ENCODE measurements around the gene ANKRD49. TPM values are rescaled to one million over a fixed set of nuclear protein-coding genes. Genes with fewer than 3 reads are reported as not detected.
A peak's percentile ranks its signal among the peaks of the same experiment; 100 is the strongest.

ANKRD49 gene
- total and polyA plus RNA-seq, 10 of the 15 experiments (the other 5 are each of a cell fraction or from before 2014, with no cell fraction given), result 19.2 to 46.6 (median 33.6) TPM

- TF ChIP-seq WRNIP1 (IDR thresholded peaks at IDR 0.05; ENCODE audit: borderline replicate concordance, low read depth, low read length) (no peak), EED (IDR thresholded peaks at IDR 0.05; ENCODE audit: low read depth) (peak; percentile 22; the same call in 1 of the 2 replicates), SMAD1 (IDR thresholded peaks at IDR 0.05; ENCODE audit: low read depth, partially characterized antibody) (peak; percentile 75), LARP7 (IDR thresholded peaks at IDR 0.05) (no peak), BCL11A (IDR thresholded peaks at IDR 0.05; ENCODE audit: low read depth, low read length) (peak; percentile 90), PAX8 (IDR thresholded peaks at IDR 0.05) (no peak), CHD2 (IDR thresholded peaks at IDR 0.05; ENCODE audit: borderline replicate concordance, low read depth, low read length) (peak; percentile 90), MTA3 (IDR thresholded peaks at IDR 0.05; ENCODE audit: borderline replicate concordance, low read length) (no peak; the same call in 1 of the 2 replicates), CHD4 (IDR thresholded peaks at IDR 0.05) (no peak), MEF2A (IDR thresholded peaks at IDR 0.05; ENCODE audit: insufficient read depth, low read depth, low read length) (peak; percentile 82), NR2C1 (IDR thresholded peaks at IDR 0.05) (no peak), PML (IDR thresholded peaks at IDR 0.05; ENCODE audit: low read length) (no peak; the same call in 1 of the 2 replicates), TCF3 (IDR thresholded peaks at IDR 0.05; ENCODE audit: borderline replicate concordance, insufficient read depth, low read depth, low read length) (no peak), IKZF1 (conservative IDR thresholded peaks at IDR 0.05) (peak; percentile 74), BMI1 (IDR thresholded peaks at IDR 0.05; ENCODE audit: borderline replicate concordance) (peak; percentile 84), CBFB (IDR thresholded peaks at IDR 0.05; ENCODE audit: low read depth) (peak; percentile 98), ESRRA (IDR thresholded peaks at IDR 0.05; ENCODE audit: low read length) (no peak), STAT3 (IDR thresholded peaks at IDR 0.05; ENCODE audit: low read depth, low read length) (0 out of 2 replicates have a peak, but pooled peaks have one; percentile 57), ETV6 (conservative IDR thresholded peaks at IDR 0.05 in 1 of 2, IDR thresholded peaks at IDR 0.05 in 1 of 2; ENCODE audit: borderline replicate concordance in 1 of 2, low read depth in 1 of 2) (no peak; a peak in 1 of 4 replicates), CEBPB (IDR thresholded peaks at IDR 0.05; ENCODE audit: borderline replicate concordance in 1 of 2, low read depth in 2 of 2, low read length in 2 of 2) (no peak), IRF4 (IDR thresholded peaks at IDR 0.05; ENCODE audit: low read depth, low read length) (peak; percentile 49; the same call in 1 of the 2 replicates), POU2F2 (IDR thresholded peaks at IDR 0.05; ENCODE audit: borderline replicate concordance, low read depth, low read length) (peak; percentile 68; the same call in 1 of the 3 replicates), KLF5 (IDR thresholded peaks at IDR 0.05; ENCODE audit: partially characterized antibody) (no peak), RB1 (IDR thresholded peaks at IDR 0.05; ENCODE audit: borderline replicate concordance) (no peak)
- TF ChIP-seq, protein P1, sequence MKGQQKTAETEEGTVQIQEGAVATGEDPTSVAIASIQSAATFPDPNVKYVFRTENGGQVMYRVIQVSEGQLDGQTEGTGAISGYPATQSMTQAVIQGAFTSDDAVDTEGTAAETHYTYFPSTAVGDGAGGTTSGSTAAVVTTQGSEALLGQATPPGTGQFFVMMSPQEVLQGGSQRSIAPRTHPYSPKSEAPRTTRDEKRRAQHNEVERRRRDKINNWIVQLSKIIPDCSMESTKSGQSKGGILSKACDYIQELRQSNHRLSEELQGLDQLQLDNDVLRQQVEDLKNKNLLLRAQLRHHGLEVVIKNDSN (IDR thresholded peaks at IDR 0.05; ENCODE audit: borderline replicate concordance, extremely low read length, insufficient read depth, low read depth, low read length), result no peak
- TF ChIP-seq, protein P2, sequence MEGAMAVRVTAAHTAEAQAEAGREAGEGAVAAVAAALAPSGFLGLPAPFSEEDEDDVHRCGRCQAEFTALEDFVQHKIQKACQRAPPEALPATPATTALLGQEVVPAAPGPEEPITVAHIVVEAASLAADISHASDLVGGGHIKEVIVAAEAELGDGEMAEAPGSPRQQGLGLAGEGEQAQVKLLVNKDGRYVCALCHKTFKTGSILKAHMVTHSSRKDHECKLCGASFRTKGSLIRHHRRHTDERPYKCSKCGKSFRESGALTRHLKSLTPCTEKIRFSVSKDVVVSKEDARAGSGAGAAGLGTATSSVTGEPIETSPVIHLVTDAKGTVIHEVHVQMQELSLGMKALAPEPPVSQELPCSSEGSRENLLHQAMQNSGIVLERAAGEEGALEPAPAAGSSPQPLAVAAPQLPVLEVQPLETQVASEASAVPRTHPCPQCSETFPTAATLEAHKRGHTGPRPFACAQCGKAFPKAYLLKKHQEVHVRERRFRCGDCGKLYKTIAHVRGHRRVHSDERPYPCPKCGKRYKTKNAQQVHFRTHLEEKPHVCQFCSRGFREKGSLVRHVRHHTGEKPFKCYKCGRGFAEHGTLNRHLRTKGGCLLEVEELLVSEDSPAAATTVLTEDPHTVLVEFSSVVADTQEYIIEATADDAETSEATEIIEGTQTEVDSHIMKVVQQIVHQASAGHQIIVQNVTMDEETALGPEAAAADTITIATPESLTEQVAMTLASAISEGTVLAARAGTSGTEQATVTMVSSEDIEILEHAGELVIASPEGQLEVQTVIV (IDR thresholded peaks at IDR 0.05; ENCODE audit: borderline replicate concordance, partially characterized antibody), result no peak
- TF ChIP-seq, protein P3, sequence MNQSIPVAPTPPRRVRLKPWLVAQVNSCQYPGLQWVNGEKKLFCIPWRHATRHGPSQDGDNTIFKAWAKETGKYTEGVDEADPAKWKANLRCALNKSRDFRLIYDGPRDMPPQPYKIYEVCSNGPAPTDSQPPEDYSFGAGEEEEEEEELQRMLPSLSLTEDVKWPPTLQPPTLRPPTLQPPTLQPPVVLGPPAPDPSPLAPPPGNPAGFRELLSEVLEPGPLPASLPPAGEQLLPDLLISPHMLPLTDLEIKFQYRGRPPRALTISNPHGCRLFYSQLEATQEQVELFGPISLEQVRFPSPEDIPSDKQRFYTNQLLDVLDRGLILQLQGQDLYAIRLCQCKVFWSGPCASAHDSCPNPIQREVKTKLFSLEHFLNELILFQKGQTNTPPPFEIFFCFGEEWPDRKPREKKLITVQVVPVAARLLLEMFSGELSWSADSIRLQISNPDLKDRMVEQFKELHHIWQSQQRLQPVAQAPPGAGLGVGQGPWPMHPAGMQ (IDR thresholded peaks at IDR 0.05; ENCODE audit: borderline replicate concordance), result no peak
Observed at GRCh38 chr11:94472916-94473799, 20.6 kb upstream of the ANKRD49 start (continued).

All from GM12878 (cell line).